ENCODE results near the gene MAST2. TPM values are rescaled to one million over a fixed set of nuclear protein-coding genes. Genes with fewer than 3 reads are reported as not detected.

Gene MAST2
- total RNA-seq, 1 donor: 24.2 TPM

- H3K4me2 ChIP-seq (ENCODE audit: insufficient read depth, low read length): no peak overlapping the region
- no peak overlapping the region for H2AFZ ChIP-seq (ENCODE audit: low read length)
- no peaks in the 10 kb centered on the region for H3K36me3 ChIP-seq (ENCODE audit: insufficient read depth, low read length)
- H3K27me3 ChIP-seq (ENCODE audit: insufficient read depth, low read length): no peaks in the 10 kb centered on the region
- no peak overlapping the region for H3K4me3 ChIP-seq (ENCODE audit: insufficient read depth, low read length)
- no peak for TF ChIP-seq CTCF (IDR thresholded peaks at IDR 0.05; ENCODE audit: extremely low read depth, low read depth, low read length)
- peaks cover 10% of the 10 kb centered on the region for H3K79me2 ChIP-seq (ENCODE audit: insufficient read depth, low read length)
- no peaks in the 10 kb centered on the region for H3K9me3 ChIP-seq (ENCODE audit: low read depth, low read length)
- DNase-seq (ENCODE audit: insufficient read length, low spot score, missing footprints): no peak
- H3K27ac ChIP-seq (ENCODE audit: low read depth, low read length): no peak overlapping the region
- no peaks in the 10 kb centered on the region for H4K20me1 ChIP-seq (ENCODE audit: insufficient read depth, low read length)
- no peaks in the 10 kb centered on the region for H3K4me1 ChIP-seq (ENCODE audit: insufficient read depth, low read length)
These were observed 119.0 kb downstream of the MAST2 start for GRCh38 chr1:45922374-45922773.

- DNase-seq (ENCODE audit: insufficient read length, low spot score, missing footprints): no peak
- Histone ChIP-seq H2AFZ (ENCODE audit: low read length) (no peak overlapping the region), H3K27ac (ENCODE audit: low read depth, low read length) (no peak overlapping the region), H3K4me3 (ENCODE audit: insufficient read depth, low read length) (no peak overlapping the region), H3K79me2 (ENCODE audit: insufficient read depth, low read length) (peaks cover 10% of the 10 kb centered on the region), H3K36me3 (ENCODE audit: insufficient read depth, low read length) (no peaks in the 10 kb centered on the region), H3K4me2 (ENCODE audit: insufficient read depth, low read length) (no peak overlapping the region), H3K4me1 (ENCODE audit: insufficient read depth, low read length) (no peaks in the 10 kb centered on the region), H3K9me3 (ENCODE audit: low read depth, low read length) (no peaks in the 10 kb centered on the region), H4K20me1 (ENCODE audit: insufficient read depth, low read length) (no peaks in the 10 kb centered on the region), H3K27me3 (ENCODE audit: insufficient read depth, low read length) (no peaks in the 10 kb centered on the region)
- TF ChIP-seq CTCF (IDR thresholded peaks at IDR 0.05; ENCODE audit: extremely low read depth, low read depth, low read length): no peak
These were observed 119.4 kb downstream of the MAST2 start for GRCh38 chr1:45922813-45923212.

- DNase-seq (ENCODE audit: insufficient read length, low spot score, missing footprints): no peak
- Histone ChIP-seq H2AFZ (ENCODE audit: low read length) (no peak overlapping the region), H3K9me3 (ENCODE audit: low read depth, low read length) (no peaks in the 10 kb centered on the region), H3K4me1 (ENCODE audit: insufficient read depth, low read length) (no peaks in the 10 kb centered on the region), H3K4me2 (ENCODE audit: insufficient read depth, low read length) (no peak overlapping the region), H3K27ac (ENCODE audit: low read depth, low read length) (no peak overlapping the region), H4K20me1 (ENCODE audit: insufficient read depth, low read length) (no peaks in the 10 kb centered on the region), H3K27me3 (ENCODE audit: insufficient read depth, low read length) (no peaks in the 10 kb centered on the region), H3K79me2 (ENCODE audit: insufficient read depth, low read length) (peaks cover 10% of the 10 kb centered on the region), H3K36me3 (ENCODE audit: insufficient read depth, low read length) (no peaks in the 10 kb centered on the region), H3K4me3 (ENCODE audit: insufficient read depth, low read length) (no peak overlapping the region)
- no peak for TF ChIP-seq CTCF (IDR thresholded peaks at IDR 0.05; ENCODE audit: extremely low read depth, low read depth, low read length)
These were observed 119.9 kb downstream of the MAST2 start for GRCh38 chr1:45923343-45923742.

GRCh38 chr1:45924736-45925135 is 121.3 kb downstream of the MAST2 start:
- peak overlapping the region; percentile 39 for H3K27ac ChIP-seq (ENCODE audit: low read depth, low read length)
- H3K9me3 ChIP-seq (ENCODE audit: low read depth, low read length): no peaks in the 10 kb centered on the region
- H3K4me2 ChIP-seq (ENCODE audit: insufficient read depth, low read length): peak overlapping the region; percentile 9
- H3K4me3 ChIP-seq (ENCODE audit: insufficient read depth, low read length): no peak overlapping the region
- peaks cover 10% of the 10 kb centered on the region for H3K79me2 ChIP-seq (ENCODE audit: insufficient read depth, low read length)
- peak; percentile 75 for DNase-seq (ENCODE audit: insufficient read length, low spot score, missing footprints)
- TF ChIP-seq CTCF (IDR thresholded peaks at IDR 0.05; ENCODE audit: extremely low read depth, low read depth, low read length): no peak
- no peaks in the 10 kb centered on the region for H4K20me1 ChIP-seq (ENCODE audit: insufficient read depth, low read length)
- peaks cover 11% of the 10 kb centered on the region for H3K4me1 ChIP-seq (ENCODE audit: insufficient read depth, low read length)
- no peaks in the 10 kb centered on the region for H3K36me3 ChIP-seq (ENCODE audit: insufficient read depth, low read length)
- no peak overlapping the region for H2AFZ ChIP-seq (ENCODE audit: low read length)
- H3K27me3 ChIP-seq (ENCODE audit: insufficient read depth, low read length): no peaks in the 10 kb centered on the region
